Measurements from ENCODE around the gene RNF183. TPM values are rescaled to one million over a fixed set of nuclear protein-coding genes. Genes with fewer than 3 reads are reported as not detected.

Gene RNF183
- total RNA-seq, 1 experiment from 2014 or later, result not detected

DNA sequence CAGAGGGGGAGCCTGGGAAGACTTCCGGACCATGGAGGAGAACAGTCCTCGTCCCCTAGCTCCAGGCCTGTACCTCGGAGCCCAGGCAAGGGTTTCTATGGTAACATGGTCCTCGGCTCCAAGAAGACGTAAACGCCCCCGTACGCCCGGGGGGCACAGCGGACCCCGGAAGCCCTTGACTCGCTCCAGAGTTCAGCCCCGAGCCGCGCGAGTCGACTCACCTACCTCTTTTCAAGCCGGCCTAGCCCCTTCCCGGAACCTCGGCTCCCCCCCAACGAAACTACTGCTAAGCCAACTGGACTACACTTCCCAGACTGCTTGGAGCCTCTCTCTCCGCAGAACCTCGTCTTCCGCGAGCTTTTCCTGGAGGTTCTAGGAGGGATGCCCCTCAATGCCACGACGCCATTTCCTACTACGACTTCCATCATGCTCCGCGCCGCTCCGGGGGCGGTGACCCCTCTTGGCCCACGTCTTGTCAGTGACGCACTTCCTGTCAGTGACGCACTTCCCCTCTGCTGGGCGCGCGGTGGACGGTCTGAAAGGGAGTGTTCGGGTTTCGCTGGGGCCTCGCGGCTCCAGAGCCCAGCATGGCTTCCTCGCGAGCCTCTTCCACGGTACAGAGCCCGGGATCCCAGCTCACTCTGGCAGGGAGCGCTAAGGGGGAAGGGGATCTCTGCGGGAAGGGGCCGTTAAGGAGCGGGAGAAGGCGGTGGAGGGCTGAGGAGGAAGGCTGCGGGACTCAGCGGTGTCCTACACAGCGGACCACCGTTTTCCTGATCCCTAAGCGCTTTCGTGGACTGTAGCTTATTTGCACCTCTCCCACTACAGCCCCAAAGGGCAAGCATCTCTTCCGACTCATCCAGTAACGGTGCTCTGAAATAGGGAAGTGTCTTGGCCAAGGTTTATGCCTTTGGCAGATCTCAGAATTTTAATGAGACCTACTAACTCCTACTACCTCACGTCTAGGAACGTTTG is 27.7 kb downstream of the RNF183 start, which contains the start of the genes CDC26 and PRPF4:
CDC26 (minus strand) TSS at position 416 of the 975 bp plus-strand sequence. CDS start 3,065 bp downstream, outside the sequence.
PRPF4 (plus strand) TSS at position 502 of the 975 bp plus-strand sequence; CDS start at position 588, 86 bp downstream.
- Histone ChIP-seq H3K9me2 (replicated peaks; ENCODE audit: insufficient read depth, low read length) (no peaks in the 10 kb centered on the region), H2AFZ (ENCODE audit: low read length) (peak within 1 kb of the TSS; percentile 65; the same call in 1 of the 2 replicates), H3K9ac (ENCODE audit: low read length) (peak within 1 kb of the TSS; percentile 83), H3K27ac (ENCODE audit: low read length) (peak within 1 kb of the TSS; percentile 65), H3K4me1 (ENCODE audit: low read length) (peaks cover 19% of the 10 kb centered on the region), H3K4me3 (ENCODE audit: low read length) (peak within 1 kb of the TSS; percentile 72), H3K79me2 (ENCODE audit: low read length) (peaks cover 52% of the 10 kb centered on the region), H3K9me3 (ENCODE audit: low read length) (no peaks in the 10 kb centered on the region), H3K36me3 (ENCODE audit: insufficient read depth, low read length) (peaks cover 41% of the 10 kb centered on the region; the same call in 1 of the 2 replicates), H3K27me3 (ENCODE audit: low read length) (no peaks in the 10 kb centered on the region), H3K4me2 (ENCODE audit: low read depth, low read length, poor library complexity, severe bottlenecking) (peak within 1 kb of the TSS; percentile 93), H4K20me1 (ENCODE audit: insufficient read depth, low read depth, low read length) (no peaks in the 10 kb centered on the region)
- DNase-seq, result peak; percentile 98

DNA sequence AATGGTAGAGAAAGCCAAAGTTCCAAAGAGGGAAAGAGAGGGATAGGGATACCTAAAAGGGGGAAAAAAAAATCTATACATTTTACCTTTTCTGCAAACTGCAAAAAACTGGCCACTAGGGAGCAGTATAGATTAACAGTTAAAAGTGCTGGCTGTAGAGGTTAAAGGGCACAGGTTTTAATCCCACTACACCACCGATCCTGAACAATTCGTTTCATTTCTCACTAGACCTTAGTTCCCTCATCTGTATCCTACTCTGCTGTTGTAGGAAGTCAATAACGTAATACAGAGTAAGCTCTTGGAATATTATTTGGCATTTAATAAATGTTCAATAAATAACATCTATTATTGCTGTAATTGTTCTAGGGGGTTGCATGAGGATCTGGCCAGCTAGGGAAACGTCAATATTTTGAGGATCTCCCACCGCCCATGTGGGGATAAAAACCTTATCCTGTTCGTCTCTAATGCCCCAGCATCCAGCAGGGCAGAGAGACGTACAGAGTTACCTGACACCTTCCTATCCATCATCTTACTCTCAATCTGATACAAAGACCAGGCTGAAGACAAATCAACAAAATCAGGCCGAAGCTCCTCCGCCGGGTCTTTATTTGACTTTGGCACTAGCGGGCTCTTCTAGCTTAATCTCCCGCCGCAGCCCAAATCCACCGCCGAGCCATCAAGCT is 28.6 kb downstream of the RNF183 start:
- H3K9me2 ChIP-seq (replicated peaks; ENCODE audit: insufficient read depth, low read length), result no peaks in the 10 kb centered on the region
- peak overlapping the region; percentile 65 for H3K27ac ChIP-seq (ENCODE audit: low read length)
- H4K20me1 ChIP-seq (ENCODE audit: insufficient read depth, low read depth, low read length), result no peaks in the 10 kb centered on the region
- H2AFZ ChIP-seq (ENCODE audit: low read length), result peak overlapping the region; percentile 65; the same call in 1 of the 2 replicates
- H3K79me2 ChIP-seq (ENCODE audit: low read length), result peaks cover 52% of the 10 kb centered on the region
- H3K4me3 ChIP-seq (ENCODE audit: low read length), result peak overlapping the region; percentile 72
- no peaks in the 10 kb centered on the region for H3K9me3 ChIP-seq (ENCODE audit: low read length)
- peak overlapping the region; percentile 83 for H3K9ac ChIP-seq (ENCODE audit: low read length)
- H3K4me1 ChIP-seq (ENCODE audit: low read length), result peaks cover 19% of the 10 kb centered on the region
- peak; percentile 85 for DNase-seq
- peak overlapping the region; percentile 93 for H3K4me2 ChIP-seq (ENCODE audit: low read depth, low read length, poor library complexity, severe bottlenecking)
- H3K27me3 ChIP-seq (ENCODE audit: low read length), result no peaks in the 10 kb centered on the region
- peaks cover 37% of the 10 kb centered on the region; the same call in 1 of the 2 replicates for H3K36me3 ChIP-seq (ENCODE audit: insufficient read depth, low read length)

DNA sequence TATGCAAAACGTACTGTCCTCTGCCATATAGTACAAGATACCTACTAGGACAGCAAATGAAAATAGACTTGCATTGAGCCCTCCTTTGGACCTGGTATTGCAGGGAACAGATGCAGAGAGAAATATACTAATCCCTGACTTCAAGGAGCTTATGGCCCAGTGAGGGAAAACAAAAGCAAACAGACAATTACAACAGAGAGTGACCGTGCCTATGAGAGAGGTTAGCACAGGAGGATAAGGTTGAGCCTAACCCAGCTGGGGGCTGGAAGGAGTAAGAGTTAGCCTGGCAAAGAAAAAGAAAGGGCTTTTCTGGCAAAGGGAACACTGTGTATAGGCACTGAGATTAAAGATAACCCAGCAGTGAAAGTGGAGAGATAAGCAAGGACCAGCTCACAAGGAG is 33.3 kb downstream of the RNF183 start:
- H3K27me3 ChIP-seq (ENCODE audit: low read length), result no peaks in the 10 kb centered on the region

GRCh38 chr9:113269355-113269754 is 33.8 kb downstream of the RNF183 start:
- Histone ChIP-seq H3K9me3 (ENCODE audit: low read length) (no peaks in the 10 kb centered on the region), H3K27ac (ENCODE audit: low read length) (no peak overlapping the region), H3K4me2 (ENCODE audit: low read depth, low read length, poor library complexity, severe bottlenecking) (no peak overlapping the region), H3K27me3 (ENCODE audit: low read length) (no peaks in the 10 kb centered on the region), H4K20me1 (ENCODE audit: insufficient read depth, low read depth, low read length) (no peaks in the 10 kb centered on the region), H3K9me2 (replicated peaks; ENCODE audit: insufficient read depth, low read length) (no peaks in the 10 kb centered on the region), H3K9ac (ENCODE audit: low read length) (no peak overlapping the region), H3K4me3 (ENCODE audit: low read length) (no peak overlapping the region), H3K4me1 (ENCODE audit: low read length) (peaks cover 8% of the 10 kb centered on the region), H3K79me2 (ENCODE audit: low read length) (peaks cover 13% of the 10 kb centered on the region), H3K36me3 (ENCODE audit: insufficient read depth, low read length) (peaks cover 34% of the 10 kb centered on the region), H2AFZ (ENCODE audit: low read length) (no peak overlapping the region)
- DNase-seq, result no peak

More for the DNA sequence above, 33.3 kb downstream of the RNF183 start:
- Histone ChIP-seq H3K4me2 (ENCODE audit: low read depth, low read length, poor library complexity, severe bottlenecking) (no peak overlapping the region), H3K4me3 (ENCODE audit: low read length) (no peak overlapping the region), H3K4me1 (ENCODE audit: low read length) (peaks cover 8% of the 10 kb centered on the region), H2AFZ (ENCODE audit: low read length) (no peak overlapping the region), H4K20me1 (ENCODE audit: insufficient read depth, low read depth, low read length) (no peaks in the 10 kb centered on the region), H3K27ac (ENCODE audit: low read length) (no peak overlapping the region), H3K9me3 (ENCODE audit: low read length) (no peaks in the 10 kb centered on the region), H3K9ac (ENCODE audit: low read length) (no peak overlapping the region), H3K9me2 (replicated peaks; ENCODE audit: insufficient read depth, low read length) (no peaks in the 10 kb centered on the region), H3K79me2 (ENCODE audit: low read length) (peaks cover 18% of the 10 kb centered on the region), H3K36me3 (ENCODE audit: insufficient read depth, low read length) (peaks cover 34% of the 10 kb centered on the region)
- DNase-seq, result no peak

DNA sequence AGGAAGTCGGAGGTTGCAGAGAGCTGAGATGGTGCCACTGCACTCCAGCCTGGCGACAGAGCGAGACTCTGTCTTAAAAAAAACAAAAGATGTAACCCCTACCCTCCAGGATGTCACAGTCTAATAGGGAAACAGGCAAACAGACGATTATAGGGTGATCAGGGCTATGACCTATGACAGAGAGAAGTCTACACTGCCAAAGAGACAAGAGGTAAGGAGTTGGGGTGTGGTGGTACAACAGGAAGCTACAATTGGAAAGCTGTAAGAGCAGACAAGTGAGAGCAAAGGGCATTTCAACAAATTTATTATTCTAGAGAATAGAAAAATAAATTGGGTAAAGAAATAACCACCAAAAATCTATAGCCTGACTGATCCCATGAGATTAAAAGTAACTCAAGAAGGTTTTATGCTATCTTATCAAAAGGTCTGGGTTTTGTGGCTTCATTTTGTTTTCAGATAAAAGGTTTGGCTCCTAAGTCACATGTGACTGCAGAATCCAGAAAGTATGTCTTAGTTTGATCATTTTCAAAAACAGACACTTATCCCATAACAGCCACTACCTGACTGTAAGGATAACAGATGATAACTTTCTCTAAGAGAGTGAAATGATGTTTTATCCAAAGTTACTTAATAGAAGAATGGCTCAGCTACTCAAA is 35.1 kb downstream of the RNF183 start:
- no peak overlapping the region for H3K4me2 ChIP-seq (ENCODE audit: low read depth, low read length, poor library complexity, severe bottlenecking)
- H3K27ac ChIP-seq (ENCODE audit: low read length), result no peak overlapping the region
- no peaks in the 10 kb centered on the region for H3K4me1 ChIP-seq (ENCODE audit: low read length)
- H3K9me3 ChIP-seq (ENCODE audit: low read length), result no peaks in the 10 kb centered on the region
- H3K36me3 ChIP-seq (ENCODE audit: insufficient read depth, low read length), result peaks cover 33% of the 10 kb centered on the region
- no peaks in the 10 kb centered on the region for H3K9me2 ChIP-seq (replicated peaks; ENCODE audit: insufficient read depth, low read length)
- no peaks in the 10 kb centered on the region for H4K20me1 ChIP-seq (ENCODE audit: insufficient read depth, low read depth, low read length)
- no peak for DNase-seq
- H3K4me3 ChIP-seq (ENCODE audit: low read length), result no peak overlapping the region
- peaks cover under 1% of the 10 kb centered on the region; the same call in 1 of the 2 replicates for H3K79me2 ChIP-seq (ENCODE audit: low read length)
- no peak overlapping the region for H2AFZ ChIP-seq (ENCODE audit: low read length)
- no peaks in the 10 kb centered on the region for H3K27me3 ChIP-seq (ENCODE audit: low read length)
- H3K9ac ChIP-seq (ENCODE audit: low read length), result no peak overlapping the region

GRCh38 chr9:113266174-113266573 is 37.0 kb downstream of the RNF183 start:
- Histone ChIP-seq H4K20me1 (ENCODE audit: insufficient read depth, low read depth, low read length) (no peaks in the 10 kb centered on the region), H3K4me2 (ENCODE audit: low read depth, low read length, poor library complexity, severe bottlenecking) (no peak overlapping the region), H3K9ac (ENCODE audit: low read length) (no peak overlapping the region), H3K9me2 (replicated peaks; ENCODE audit: insufficient read depth, low read length) (no peaks in the 10 kb centered on the region), H3K9me3 (ENCODE audit: low read length) (no peaks in the 10 kb centered on the region), H3K4me3 (ENCODE audit: low read length) (no peak overlapping the region), H3K79me2 (ENCODE audit: low read length) (no peaks in the 10 kb centered on the region), H3K4me1 (ENCODE audit: low read length) (no peaks in the 10 kb centered on the region), H3K27me3 (ENCODE audit: low read length) (no peaks in the 10 kb centered on the region), H3K36me3 (ENCODE audit: insufficient read depth, low read length) (peaks cover 26% of the 10 kb centered on the region), H3K27ac (ENCODE audit: low read length) (no peak overlapping the region), H2AFZ (ENCODE audit: low read length) (no peak overlapping the region)
- DNase-seq, result no peak

DNA sequence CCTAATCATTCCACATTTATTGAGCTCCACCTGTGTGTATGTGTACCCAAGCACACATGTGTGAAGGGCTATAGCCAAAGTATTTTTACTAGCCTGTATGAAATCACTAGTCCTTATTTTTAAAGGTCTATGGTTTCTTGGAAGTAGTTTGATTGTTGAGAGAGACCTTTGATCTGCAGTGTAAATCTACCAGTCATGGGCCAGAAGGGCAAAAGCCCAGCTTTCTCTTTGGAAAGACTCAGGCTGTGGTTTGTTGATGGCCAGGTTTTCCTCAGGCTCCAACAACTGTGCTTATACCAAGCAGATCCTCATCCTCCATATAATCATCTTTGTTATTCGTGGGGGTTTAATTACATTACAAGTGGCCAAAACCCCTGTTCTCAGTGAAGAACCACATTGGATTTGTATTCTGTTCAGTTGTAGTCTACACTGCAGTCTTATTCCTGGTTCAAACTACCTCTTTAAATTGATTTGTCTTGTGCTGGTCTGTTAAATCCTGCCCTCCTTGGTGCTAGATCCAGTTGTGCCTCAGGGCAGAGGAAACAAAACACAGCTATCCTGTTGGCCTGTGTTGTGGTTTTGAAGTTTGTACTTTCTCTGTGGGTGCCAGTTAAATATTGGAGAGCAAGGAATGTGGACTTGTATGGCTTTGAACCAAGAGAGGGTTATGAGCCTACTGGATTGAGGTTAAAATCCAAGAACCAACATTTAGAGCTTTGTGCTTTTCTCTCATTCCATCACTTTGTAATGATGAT is 41.1 kb downstream of the RNF183 start:
- no peaks in the 10 kb centered on the region for H3K4me1 ChIP-seq (ENCODE audit: low read length)
- H3K9me3 ChIP-seq (ENCODE audit: low read length), result no peaks in the 10 kb centered on the region
- H3K9ac ChIP-seq (ENCODE audit: low read length), result no peak overlapping the region
- no peak overlapping the region for H3K27ac ChIP-seq (ENCODE audit: low read length)
- H3K9me2 ChIP-seq (replicated peaks; ENCODE audit: insufficient read depth, low read length), result no peaks in the 10 kb centered on the region
- H3K4me2 ChIP-seq (ENCODE audit: low read depth, low read length, poor library complexity, severe bottlenecking), result no peak overlapping the region
- no peaks in the 10 kb centered on the region for H3K27me3 ChIP-seq (ENCODE audit: low read length)
- no peak for DNase-seq
- H4K20me1 ChIP-seq (ENCODE audit: insufficient read depth, low read depth, low read length), result no peaks in the 10 kb centered on the region
- no peak overlapping the region for H3K4me3 ChIP-seq (ENCODE audit: low read length)
- H3K79me2 ChIP-seq (ENCODE audit: low read length), result no peaks in the 10 kb centered on the region
- H2AFZ ChIP-seq (ENCODE audit: low read length), result no peak overlapping the region
- H3K36me3 ChIP-seq (ENCODE audit: insufficient read depth, low read length), result peaks cover 8% of the 10 kb centered on the region; the same call in 1 of the 2 replicates
